ENCODE measurements around the gene NUP42. TPM values are rescaled to one million over a fixed set of nuclear protein-coding genes. Genes with fewer than 3 reads are reported as not detected.

NUP42 gene
- total RNA-seq, 4 donors from 2014 or later, result 27.6 to 47.0 (median 38.3) TPM

DNA sequence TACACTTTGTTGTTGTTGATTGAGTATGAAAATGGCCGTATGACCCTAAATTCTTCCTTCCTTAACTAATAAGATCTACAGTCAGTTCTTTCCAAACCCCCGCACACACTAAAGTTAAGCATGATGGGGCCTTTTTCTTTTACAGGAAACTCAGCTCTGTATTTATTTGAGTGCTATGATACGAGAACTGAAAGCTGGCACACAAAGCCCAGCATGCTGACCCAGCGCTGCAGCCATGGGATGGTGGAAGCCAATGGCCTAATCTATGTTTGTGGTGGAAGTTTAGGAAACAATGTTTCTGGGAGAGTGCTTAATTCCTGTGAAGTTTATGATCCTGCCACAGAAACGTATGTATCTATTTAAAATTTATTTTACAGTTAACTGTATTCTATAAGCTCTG lies 14.2 kb upstream of the NUP42 start:
- DNase-seq, result no peak
- H3K4me1 ChIP-seq, result no peaks in the 10 kb centered on the region
- in situ Hi-C loops (cut with MboI; ENCODE audit: low pct_ligation_motif_present in 1 of 4, low pct_unique_long_range_greater_than_20kb in 1 of 4, low sequenced_read_pairs in 3 of 4), result no loop called here
- peaks cover 0 to 7% (median 0%) of the 10 kb centered on the region in 4 donors for H3K36me3 ChIP-seq
- H3K4me3 ChIP-seq, result no peak overlapping the region
- intact Hi-C loops (cut with DNase I; ENCODE audit: low total_unique reads), result no loop called here
- no peaks in the 10 kb centered on the region for H3K27me3 ChIP-seq
- H3K9me3 ChIP-seq, result no peaks in the 10 kb centered on the region
- TF ChIP-seq EP300 (IDR thresholded peaks at IDR 0.05; ENCODE audit: low read depth) (no peak), POLR2AphosphoS5 (IDR thresholded peaks at IDR 0.05) (no peak), POLR2A (IDR thresholded peaks at IDR 0.05) (no peak)
- TF ChIP-seq, protein P1, sequence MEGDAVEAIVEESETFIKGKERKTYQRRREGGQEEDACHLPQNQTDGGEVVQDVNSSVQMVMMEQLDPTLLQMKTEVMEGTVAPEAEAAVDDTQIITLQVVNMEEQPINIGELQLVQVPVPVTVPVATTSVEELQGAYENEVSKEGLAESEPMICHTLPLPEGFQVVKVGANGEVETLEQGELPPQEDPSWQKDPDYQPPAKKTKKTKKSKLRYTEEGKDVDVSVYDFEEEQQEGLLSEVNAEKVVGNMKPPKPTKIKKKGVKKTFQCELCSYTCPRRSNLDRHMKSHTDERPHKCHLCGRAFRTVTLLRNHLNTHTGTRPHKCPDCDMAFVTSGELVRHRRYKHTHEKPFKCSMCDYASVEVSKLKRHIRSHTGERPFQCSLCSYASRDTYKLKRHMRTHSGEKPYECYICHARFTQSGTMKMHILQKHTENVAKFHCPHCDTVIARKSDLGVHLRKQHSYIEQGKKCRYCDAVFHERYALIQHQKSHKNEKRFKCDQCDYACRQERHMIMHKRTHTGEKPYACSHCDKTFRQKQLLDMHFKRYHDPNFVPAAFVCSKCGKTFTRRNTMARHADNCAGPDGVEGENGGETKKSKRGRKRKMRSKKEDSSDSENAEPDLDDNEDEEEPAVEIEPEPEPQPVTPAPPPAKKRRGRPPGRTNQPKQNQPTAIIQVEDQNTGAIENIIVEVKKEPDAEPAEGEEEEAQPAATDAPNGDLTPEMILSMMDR (IDR thresholded peaks at IDR 0.05), result no peak
- 80 to 85% methylated on average over 5 of the region's 5 CpGs for WGBS, 2 donors (ENCODE audit: low coverage in 1 of 2)
- no peak overlapping the region for H3K27ac ChIP-seq

DNA sequence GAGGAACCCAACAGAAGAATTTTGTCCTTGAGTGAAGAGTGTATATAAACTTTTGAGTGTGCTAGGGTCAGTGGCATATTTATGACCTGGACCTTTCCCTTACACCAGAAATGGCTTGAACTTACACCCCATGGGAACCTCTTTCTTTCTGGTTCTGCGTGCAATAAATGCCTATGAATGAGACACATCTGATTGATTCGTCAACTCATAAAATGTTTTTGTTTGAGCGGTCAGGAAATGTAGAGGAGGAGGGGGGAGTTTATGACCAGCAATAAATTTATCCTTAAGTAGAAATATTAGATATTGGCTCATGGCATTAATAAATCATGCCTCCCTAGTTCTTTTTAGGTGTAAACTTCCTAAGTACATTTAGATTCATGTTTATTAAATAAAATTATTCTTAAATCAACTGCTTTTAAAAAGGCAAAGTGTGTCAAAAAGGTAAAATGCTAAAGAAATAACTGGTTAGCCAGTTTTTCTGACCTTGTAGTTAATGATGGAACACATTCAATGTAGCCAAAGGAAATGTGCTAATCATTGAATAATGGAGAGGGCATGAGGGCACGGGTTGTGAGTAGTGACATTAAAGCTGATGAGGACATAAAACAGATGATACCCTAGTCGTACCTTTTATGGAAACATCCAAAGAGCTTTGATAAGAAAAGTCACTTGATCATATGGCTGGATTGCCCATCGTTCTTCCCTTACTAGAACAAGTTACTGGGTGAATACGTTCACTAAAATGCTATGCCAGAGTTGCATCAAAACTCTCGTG lies 13.6 kb upstream of the NUP42 start:
- H3K4me1 ChIP-seq, result no peaks in the 10 kb centered on the region
- H3K27ac ChIP-seq, result no peak overlapping the region
- H3K4me3 ChIP-seq, result no peak overlapping the region
- TF ChIP-seq POLR2AphosphoS5 (IDR thresholded peaks at IDR 0.05), result no peak
- TF ChIP-seq EP300 (IDR thresholded peaks at IDR 0.05; ENCODE audit: low read depth), result no peak
- TF ChIP-seq, protein P1 (IDR thresholded peaks at IDR 0.05), result no peak
- no peak for TF ChIP-seq POLR2A (IDR thresholded peaks at IDR 0.05)
- peaks cover 0 to 7% (median 0%) of the 10 kb centered on the region in 4 donors for H3K36me3 ChIP-seq
- DNase-seq, result no peak
- no peaks in the 10 kb centered on the region for H3K9me3 ChIP-seq
- 87% methylated on average over 8 of the region's 8 CpGs for WGBS, 2 donors (ENCODE audit: low coverage in 1 of 2)
- intact Hi-C loops (cut with DNase I; ENCODE audit: low total_unique reads), result no loop called here
- in situ Hi-C loops (cut with MboI; ENCODE audit: low pct_ligation_motif_present in 1 of 4, low pct_unique_long_range_greater_than_20kb in 1 of 4, low sequenced_read_pairs in 3 of 4), result no loop called here
- no peaks in the 10 kb centered on the region for H3K27me3 ChIP-seq

DNA sequence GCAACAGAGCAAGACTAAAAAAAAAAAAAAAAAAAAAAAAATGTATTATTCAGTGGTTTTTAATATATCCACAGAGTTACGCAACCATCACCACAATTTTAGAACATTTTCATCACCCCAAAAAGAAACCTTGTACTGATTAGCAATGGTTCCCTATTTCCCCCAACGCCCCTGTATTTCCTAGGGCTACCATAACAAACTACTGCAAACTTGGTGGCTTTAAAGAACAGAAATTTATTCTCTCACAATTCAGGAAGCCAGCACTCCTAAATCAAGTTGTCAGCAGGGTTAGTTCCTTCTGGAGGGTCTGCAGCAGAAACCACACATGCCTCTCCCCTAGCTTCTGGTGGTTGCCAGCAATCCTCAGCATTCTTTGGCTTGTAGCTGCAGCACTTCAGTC lies 5.9 kb upstream of the NUP42 start:
- Histone ChIP-seq H3K9me3 (no peaks in the 10 kb centered on the region), H3K4me1 (peaks cover 0 to 3% (median 0%) of the 10 kb centered on the region in 4 donors), H3K27me3 (no peaks in the 10 kb centered on the region), H3K27ac (no peak overlapping the region), H3K4me3 (no peak overlapping the region), H3K36me3 (no peaks in the 10 kb centered on the region)
- in situ Hi-C loops (cut with MboI; ENCODE audit: low pct_ligation_motif_present in 1 of 4, low pct_unique_long_range_greater_than_20kb in 1 of 4, low sequenced_read_pairs in 3 of 4), result no loop called here
- 77 to 90% methylated on average over 2 of the region's 2 CpGs for WGBS, 2 donors (ENCODE audit: low coverage in 1 of 2)
- DNase-seq, result no peak
- TF ChIP-seq, protein P1 (IDR thresholded peaks at IDR 0.05), result no peak
- no peak for TF ChIP-seq EP300 (IDR thresholded peaks at IDR 0.05; ENCODE audit: low read depth)
- TF ChIP-seq POLR2A (IDR thresholded peaks at IDR 0.05), result no peak
- no peak for TF ChIP-seq POLR2AphosphoS5 (IDR thresholded peaks at IDR 0.05)
- intact Hi-C loops (cut with DNase I; ENCODE audit: low total_unique reads), result no loop called here

DNA sequence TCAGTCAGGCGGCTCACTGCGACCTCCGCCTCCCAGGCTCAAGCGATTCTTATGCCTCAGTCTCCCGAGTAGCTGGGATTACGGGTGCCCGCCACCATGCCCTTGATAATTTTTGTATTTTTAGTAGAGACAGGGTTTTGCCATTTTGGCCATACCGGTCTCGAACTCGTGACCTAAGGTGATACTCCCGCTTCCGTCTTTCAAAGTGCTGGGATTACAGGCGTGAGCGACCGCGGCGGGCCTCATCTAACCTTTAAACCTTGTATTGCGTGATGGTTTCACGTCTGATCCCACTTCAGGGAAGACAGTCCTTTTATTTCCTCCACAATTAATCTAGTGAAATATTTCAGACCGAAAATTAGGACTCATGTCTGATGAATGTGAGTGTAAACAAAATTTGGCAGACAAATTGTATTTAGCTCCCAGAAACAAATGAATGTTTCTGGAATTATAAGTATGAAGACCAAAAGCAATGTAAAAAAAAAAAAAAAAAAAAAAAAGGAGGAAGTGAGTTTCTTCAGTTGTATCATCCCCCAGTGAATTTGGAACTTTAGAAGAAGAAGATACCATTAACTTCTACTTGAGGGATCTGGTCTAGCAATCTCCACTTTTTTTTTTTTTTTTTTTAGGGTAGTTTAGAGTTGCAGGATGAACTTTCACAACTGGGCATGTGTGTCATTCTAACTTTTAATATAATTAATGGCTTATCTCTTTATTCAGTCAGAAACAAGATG lies 1.6 kb downstream of the NUP42 start:
- peak overlapping the region in 2 of 4 donors; percentile 96 for H3K27ac ChIP-seq
- 86 to 92% methylated on average over 20 of the region's 20 CpGs for WGBS, 2 donors (ENCODE audit: low coverage in 1 of 2)
- DNase-seq, result no peak
- no peaks in the 10 kb centered on the region for H3K27me3 ChIP-seq
- H3K9me3 ChIP-seq, result no peaks in the 10 kb centered on the region
- H3K36me3 ChIP-seq, result peaks cover 0 to 31% (median 13%) of the 10 kb centered on the region in 4 donors
- in situ Hi-C loops (cut with MboI; ENCODE audit: low pct_ligation_motif_present in 1 of 4, low pct_unique_long_range_greater_than_20kb in 1 of 4, low sequenced_read_pairs in 3 of 4) (loop anchor here in 2 of 4 donors (10.0 kb wide), 2 partner anchors 79 to 111 kb away; partner anchors contain the start of genes KLHL7 (in 2 of the 2) and MALSU1 (in 1 of the 2)), intact Hi-C loops (cut with DNase I; ENCODE audit: low total_unique reads) (loop anchor here (5.0 to 10.0 kb wide), 2 partner anchors 61 to 76 kb away; partner anchors contain the start of genes GPNMB and KLHL7)
- peaks cover 8 to 30% (median 16%) of the 10 kb centered on the region in 4 donors for H3K4me1 ChIP-seq
- TF ChIP-seq POLR2AphosphoS5 (IDR thresholded peaks at IDR 0.05) (no peak), EP300 (IDR thresholded peaks at IDR 0.05; ENCODE audit: low read depth) (no peak), POLR2A (IDR thresholded peaks at IDR 0.05) (no peak)
- TF ChIP-seq, protein P1 (IDR thresholded peaks at IDR 0.05), result no peak
- peak overlapping the region in 1 of 4 donors; percentile 77 for H3K4me3 ChIP-seq
